ENCODE data around the gene BCAS1.

Gene BCAS1

GRCh38 chr20:53989401-53989800, 81.0 kb downstream of the BCAS1 start:
- no peak overlapping the region for H3K4me3 ChIP-seq (ENCODE audit: low read depth in 1 of 2, low read length in 2 of 2)
- no peaks in the 10 kb centered on the region for H3K9me3 ChIP-seq (ENCODE audit: insufficient read depth, low read length, severe bottlenecking)
- no peak overlapping the region for H3K27ac ChIP-seq (ENCODE audit: low read length)
- TF ChIP-seq, protein P1, sequence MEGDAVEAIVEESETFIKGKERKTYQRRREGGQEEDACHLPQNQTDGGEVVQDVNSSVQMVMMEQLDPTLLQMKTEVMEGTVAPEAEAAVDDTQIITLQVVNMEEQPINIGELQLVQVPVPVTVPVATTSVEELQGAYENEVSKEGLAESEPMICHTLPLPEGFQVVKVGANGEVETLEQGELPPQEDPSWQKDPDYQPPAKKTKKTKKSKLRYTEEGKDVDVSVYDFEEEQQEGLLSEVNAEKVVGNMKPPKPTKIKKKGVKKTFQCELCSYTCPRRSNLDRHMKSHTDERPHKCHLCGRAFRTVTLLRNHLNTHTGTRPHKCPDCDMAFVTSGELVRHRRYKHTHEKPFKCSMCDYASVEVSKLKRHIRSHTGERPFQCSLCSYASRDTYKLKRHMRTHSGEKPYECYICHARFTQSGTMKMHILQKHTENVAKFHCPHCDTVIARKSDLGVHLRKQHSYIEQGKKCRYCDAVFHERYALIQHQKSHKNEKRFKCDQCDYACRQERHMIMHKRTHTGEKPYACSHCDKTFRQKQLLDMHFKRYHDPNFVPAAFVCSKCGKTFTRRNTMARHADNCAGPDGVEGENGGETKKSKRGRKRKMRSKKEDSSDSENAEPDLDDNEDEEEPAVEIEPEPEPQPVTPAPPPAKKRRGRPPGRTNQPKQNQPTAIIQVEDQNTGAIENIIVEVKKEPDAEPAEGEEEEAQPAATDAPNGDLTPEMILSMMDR (IDR thresholded peaks at IDR 0.05; ENCODE audit: borderline replicate concordance, extremely low read depth, low read length, poor library complexity, severe bottlenecking) = no peak
- no peak for TF ChIP-seq EZH2 (IDR thresholded peaks at IDR 0.05; ENCODE audit: borderline replicate concordance, low read depth, low read length, severe bottlenecking)
- no peaks in the 10 kb centered on the region for H3K36me3 ChIP-seq (ENCODE audit: insufficient read depth, low read length)
- no peak overlapping the region for H2AFZ ChIP-seq (ENCODE audit: low read depth, low read length)
- H4K20me1 ChIP-seq (ENCODE audit: insufficient read depth, low read length) = no peaks in the 10 kb centered on the region
- H3K9ac ChIP-seq (ENCODE audit: low read depth, low read length) = no peak overlapping the region
- no peaks in the 10 kb centered on the region for H3K79me2 ChIP-seq (ENCODE audit: insufficient read depth, low read length)
- no peak for DNase-seq
- no peak for ATAC-seq (ENCODE audit: insufficient read depth, low read depth)
- H3K27me3 ChIP-seq (ENCODE audit: insufficient read depth, low read length, poor library complexity) = peaks cover 42% of the 10 kb centered on the region
- H3K4me1 ChIP-seq (ENCODE audit: insufficient read depth, low read length) = no peaks in the 10 kb centered on the region
- no peak overlapping the region for H3K4me2 ChIP-seq (ENCODE audit: insufficient read depth, low read length)

GRCh38 chr20:53986037-53986650, 84.2 kb downstream of the BCAS1 start:
- H3K79me2 ChIP-seq (ENCODE audit: insufficient read depth, low read length) = no peaks in the 10 kb centered on the region
- no peak overlapping the region for H3K9ac ChIP-seq (ENCODE audit: low read depth, low read length)
- peaks cover 44% of the 10 kb centered on the region for H3K27me3 ChIP-seq (ENCODE audit: insufficient read depth, low read length, poor library complexity)
- TF ChIP-seq EZH2 (IDR thresholded peaks at IDR 0.05; ENCODE audit: borderline replicate concordance, low read depth, low read length, severe bottlenecking) = no peak
- TF ChIP-seq, protein P1 (IDR thresholded peaks at IDR 0.05; ENCODE audit: borderline replicate concordance, extremely low read depth, low read length, poor library complexity, severe bottlenecking) = no peak
- H4K20me1 ChIP-seq (ENCODE audit: insufficient read depth, low read length) = no peaks in the 10 kb centered on the region
- no peaks in the 10 kb centered on the region for H3K36me3 ChIP-seq (ENCODE audit: insufficient read depth, low read length)
- ATAC-seq (ENCODE audit: insufficient read depth, low read depth) (no peak), DNase-seq (no peak)
- H3K9me3 ChIP-seq (ENCODE audit: insufficient read depth, low read length, severe bottlenecking) = no peaks in the 10 kb centered on the region
- no peaks in the 10 kb centered on the region for H3K4me1 ChIP-seq (ENCODE audit: insufficient read depth, low read length)
- no peak overlapping the region for H3K4me2 ChIP-seq (ENCODE audit: insufficient read depth, low read length)
- no peak overlapping the region for H3K27ac ChIP-seq (ENCODE audit: low read length)
- H2AFZ ChIP-seq (ENCODE audit: low read depth, low read length) = no peak overlapping the region
- H3K4me3 ChIP-seq (ENCODE audit: low read depth in 1 of 2, low read length in 2 of 2) = no peak overlapping the region

DNA sequence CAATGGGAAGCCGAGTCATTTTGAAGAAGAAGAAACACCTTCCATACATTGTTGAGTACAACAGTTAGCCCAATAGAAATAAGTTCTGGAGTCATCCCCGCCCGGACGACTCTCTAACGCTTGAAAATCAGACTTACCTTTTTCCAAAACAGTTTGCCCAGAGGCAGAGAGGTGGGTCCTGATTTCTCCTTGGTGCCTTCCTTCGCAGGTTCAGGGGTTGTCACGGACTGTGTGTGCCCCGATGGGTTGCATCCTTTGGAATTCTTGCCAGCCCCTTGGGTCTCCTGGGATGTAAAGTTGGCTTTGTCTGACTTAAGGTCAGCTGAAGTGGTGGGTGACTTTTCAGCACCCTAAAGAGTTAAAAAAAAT, 85.3 kb downstream of the BCAS1 start:
- Histone ChIP-seq H4K20me1 (ENCODE audit: insufficient read depth, low read length) (no peaks in the 10 kb centered on the region), H2AFZ (ENCODE audit: low read depth, low read length) (no peak overlapping the region), H3K27ac (ENCODE audit: low read length) (no peak overlapping the region), H3K27me3 (ENCODE audit: insufficient read depth, low read length, poor library complexity) (peaks cover 35% of the 10 kb centered on the region), H3K4me1 (ENCODE audit: insufficient read depth, low read length) (no peaks in the 10 kb centered on the region), H3K9me3 (ENCODE audit: insufficient read depth, low read length, severe bottlenecking) (no peaks in the 10 kb centered on the region), H3K79me2 (ENCODE audit: insufficient read depth, low read length) (no peaks in the 10 kb centered on the region), H3K4me2 (ENCODE audit: insufficient read depth, low read length) (no peak overlapping the region), H3K9ac (ENCODE audit: low read depth, low read length) (no peak overlapping the region), H3K36me3 (ENCODE audit: insufficient read depth, low read length) (no peaks in the 10 kb centered on the region), H3K4me3 (ENCODE audit: low read depth in 1 of 2, low read length in 2 of 2) (no peak overlapping the region)
- TF ChIP-seq, protein P1 (IDR thresholded peaks at IDR 0.05; ENCODE audit: borderline replicate concordance, extremely low read depth, low read length, poor library complexity, severe bottlenecking) = no peak
- TF ChIP-seq EZH2 (IDR thresholded peaks at IDR 0.05; ENCODE audit: borderline replicate concordance, low read depth, low read length, severe bottlenecking) = no peak
- no peak for ATAC-seq (ENCODE audit: insufficient read depth, low read depth)
- no peak for DNase-seq

Data from DND-41 (cell line).